RWPE1 (cell line): ENCODE results near the gene KRTAP5-6.
"Not testable (repeated sequence)": the region's sequence is repeated elsewhere in the genome, so short reads cannot be mapped to it uniquely, and the experiment has no call there.

Experiments
- CTCF ChIA-PET: fragments of 350-600 bp; sonication (Branson Sonifier 250); formaldehyde crosslinking; extraction: SDS; loops from one replicate; lab custom pipeline; 2021; lab: Yijun Ruan, JAX
- POLR2A ChIA-PET: fragments of 400-600 bp; formaldehyde crosslinking; extraction: SDS; loops from one replicate; lab custom pipeline; 2020; ENCODE audit warnings: antibody characterized with exemption; ENCODE audit not compliant: low non-redundant PET; lab: Yijun Ruan, JAX
- DNase-seq: peaks from one replicate; pipeline ENCODE4 v3.0.0; 2012; ENCODE audit warnings: low spot score
- H3K27ac ChIP-seq: fragments of 450-650 bp; 2 replicates; pipeline ENCODE4 v1.5.1; 2017
- CTCF ChIP-seq: fragments of 450-650 bp; conservative IDR thresholded peaks from 2 replicates; pipeline ENCODE4 v1.5.1; 2017; ENCODE audit warnings: low read depth, mild to moderate bottlenecking

The KRTAP5-6 gene

GRCh38 chr11:1660111-1660867 lies 36.7 kb upstream of the KRTAP5-6 start:
- no peak for TF ChIP-seq CTCF
- CTCF ChIA-PET = interaction anchor here (0.5 kb wide), 1 partner anchor 198 kb away, joined by 4 read pairs; no protein-coding TSS in a partner anchor
- no peak for DNase-seq
- POLR2A ChIA-PET = no interaction called here
- no peak overlapping the region for H3K27ac ChIP-seq

- CTCF ChIA-PET, DNase-seq, POLR2A ChIA-PET, H3K27ac ChIP-seq: not testable (repeated sequence)
Measured at GRCh38 chr11:1661454-1662269, 35.3 kb upstream of the KRTAP5-6 start.

- H3K27ac ChIP-seq, POLR2A ChIA-PET, DNase-seq, CTCF ChIA-PET: not testable (repeated sequence)
Measured at GRCh38 chr11:1662699-1663283, 34.2 kb upstream of the KRTAP5-6 start.

- no peak for DNase-seq
- no peak for TF ChIP-seq CTCF
- POLR2A ChIA-PET = no interaction called here
- H3K27ac ChIP-seq = no peak overlapping the region
- CTCF ChIA-PET = no interaction called here
Measured at GRCh38 chr11:1665313-1665712, 31.7 kb upstream of the KRTAP5-6 start.

GRCh38 chr11:1667121-1667850 lies 29.7 kb upstream of the KRTAP5-6 start:
- no peak for DNase-seq
- no peak for TF ChIP-seq CTCF
- CTCF ChIA-PET = interaction anchor here (0.7 kb wide), 1 partner anchor 165 kb away, joined by 4 read pairs; no protein-coding TSS in a partner anchor
- POLR2A ChIA-PET = no interaction called here
- no peak overlapping the region for H3K27ac ChIP-seq

GRCh38 chr11:1667906-1668305 lies 29.1 kb upstream of the KRTAP5-6 start:
- no peak for DNase-seq
- ChIA-PET POLR2A (no interaction called here), CTCF (no interaction called here)
- no peak overlapping the region for H3K27ac ChIP-seq
- no peak for TF ChIP-seq CTCF

GRCh38 chr11:1668911-1669473 lies 28.0 kb upstream of the KRTAP5-6 start:
- POLR2A ChIA-PET = no interaction called here
- no peak for DNase-seq
- CTCF ChIA-PET = no interaction called here
- no peak overlapping the region for H3K27ac ChIP-seq
- TF ChIP-seq CTCF = no peak
